Keratinocyte (primary cell): ENCODE results near the gene GAS2.

Source experiments
- CTCF ChIP-seq, 3 experiments: IDR thresholded peaks in 1 of 3; conservative IDR thresholded peaks in 1 of 3; optimal IDR thresholded peaks in 1 of 3; 2 replicates in 2 of 3; 3 replicates in 1 of 3; pipeline versions ENCODE3 to v1.5.1; 2011; ENCODE audit warnings: low read length in 3 of 3, mild to moderate bottlenecking in 3 of 3, moderate library complexity in 2 of 3, control low read depth in 1 of 3, inconsistent platforms in 1 of 3; ENCODE audit not compliant: insufficient read depth in 2 of 3; ENCODE audit errors: extremely low read depth in 1 of 3
- EZH2 ChIP-seq: IDR thresholded peaks from one replicate; pipeline ENCODE4 v1.6.1; 2012; ENCODE audit warnings: inconsistent platforms, mild to moderate bottlenecking, low read length, moderate library complexity

- TF ChIP-seq CTCF (optimal IDR thresholded peaks at IDR 0.05 in 1 of 3, IDR thresholded peaks at IDR 0.05 in 1 of 3, conservative IDR thresholded peaks at IDR 0.05 in 1 of 3; ENCODE audit: extremely low read depth in 1 of 3, insufficient read depth in 2 of 3, low read length in 3 of 3) (no peak), EZH2 (no peak)
Observed at GRCh38 chr11:22752908-22753310, 86.5 kb downstream of the GAS2 start.
